ENCODE data around the gene KLHL21. TPM values are rescaled to one million over a fixed set of nuclear protein-coding genes. Genes with fewer than 3 reads are reported as not detected.
A peak's percentile ranks its signal among the peaks of the same experiment; 100 is the strongest.

The KLHL21 gene
- total RNA-seq, 2 donors from 2014 or later: 38.4 to 60.0 TPM

DNA sequence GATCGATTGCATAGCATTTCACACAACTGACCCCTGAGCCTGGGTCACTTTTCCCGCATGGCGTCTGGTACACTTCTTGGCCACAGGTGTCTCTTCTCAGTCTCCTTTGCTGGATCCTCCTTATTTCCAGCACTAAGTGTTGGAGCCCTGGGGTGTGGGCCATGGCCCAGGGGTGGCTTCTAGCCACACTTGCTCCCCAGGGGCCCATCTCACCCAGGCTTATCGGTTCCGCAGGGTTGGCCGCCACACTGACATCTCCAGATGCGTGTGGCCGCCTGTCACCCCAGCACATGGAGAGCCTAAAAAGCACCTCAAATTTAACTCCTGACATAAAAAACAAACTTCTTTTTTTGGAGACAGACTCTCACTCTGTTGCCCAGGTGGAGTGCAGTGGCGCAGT, 24.4 kb upstream of the KLHL21 start:
- Histone ChIP-seq H3K27ac (no peak overlapping the region), H3K4me1 (peaks cover 27% of the 10 kb centered on the region), H3K36me3 (replicated peaks in 1 of 2; ENCODE audit: insufficient read depth in 1 of 2, low read depth in 2 of 2) (no peaks in the 10 kb centered on the region), H3K9me3 (no peaks in the 10 kb centered on the region), H3K27me3 (no peaks in the 10 kb centered on the region), H3K4me3 (no peak overlapping the region)
- no peak for ATAC-seq
- DNase-seq: no peak
- WGBS, 2 donors: 87 to 95% methylated on average over 4 to 9 of the region's 9 CpGs
- intact Hi-C loops (cut with DNase I): no loop called here
- no peak for TF ChIP-seq CTCF (IDR thresholded peaks at IDR 0.05)
- TF ChIP-seq POLR2A (IDR thresholded peaks at IDR 0.05): no peak

DNA sequence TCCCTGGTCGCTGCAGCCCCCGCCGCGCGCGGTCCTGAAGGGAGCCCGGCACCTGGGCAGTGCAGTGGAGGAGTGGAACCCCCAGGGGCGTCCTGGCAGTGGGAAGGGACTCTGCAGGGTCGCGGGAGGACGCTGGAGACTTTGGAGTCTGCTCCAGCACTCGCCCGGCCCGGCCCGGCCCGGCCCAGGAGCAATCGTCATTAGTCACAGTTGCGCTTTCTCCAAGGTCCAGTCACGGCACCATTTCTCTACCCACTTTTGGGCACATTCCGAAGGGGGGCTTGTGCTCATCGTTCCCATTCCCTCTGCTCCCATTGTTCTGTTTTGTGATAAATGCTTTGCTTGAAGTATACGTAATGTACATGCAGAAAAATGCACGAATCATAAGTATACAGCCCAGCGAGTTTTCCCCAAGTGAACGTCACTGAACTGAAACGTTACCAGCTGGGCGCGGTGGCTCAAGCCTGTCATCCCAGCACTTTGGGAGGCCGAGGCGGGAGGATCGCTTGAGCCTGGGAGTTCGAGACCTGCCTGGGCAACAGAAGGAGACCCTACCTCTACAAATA, 23.0 kb upstream of the KLHL21 start:
- WGBS, 2 donors: 0 to 2% methylated on average over 19 to 30 of the region's 32 CpGs
- Histone ChIP-seq H3K9me3 (no peaks in the 10 kb centered on the region), H3K4me1 (peaks cover 27% of the 10 kb centered on the region), H3K4me3 (peak overlapping the region; percentile 27 to 51), H3K27ac (peak overlapping the region; percentile 65 to 87 (median 84)), H3K27me3 (no peaks in the 10 kb centered on the region), H3K36me3 (replicated peaks in 1 of 2; ENCODE audit: insufficient read depth in 1 of 2, low read depth in 2 of 2) (peaks cover 0 to 4% of the 10 kb centered on the region in 2 donors)
- intact Hi-C loops (cut with DNase I): no loop called here
- TF ChIP-seq POLR2A (IDR thresholded peaks at IDR 0.05) (peak in 1 of 3 donors; percentile 27), CTCF (IDR thresholded peaks at IDR 0.05) (no peak)
- peak; percentile 38 for ATAC-seq
- peak; percentile 31 to 41 (median 36) for DNase-seq

- DNase-seq (peak; percentile 86 to 89 (median 88)), ATAC-seq (peak; percentile 90)
- peak within 1 kb of the TSS; percentile 27 to 51 for H3K4me3 ChIP-seq
- H3K4me1 ChIP-seq: peaks cover 27% of the 10 kb centered on the region
- intact Hi-C loops (cut with DNase I): no loop called here
- H3K27me3 ChIP-seq: no peaks in the 10 kb centered on the region
- 2 to 20% methylated on average over 1 to 54 of the region's 73 CpGs for WGBS, 2 donors
- peaks cover 0 to 9% of the 10 kb centered on the region in 2 donors for H3K36me3 ChIP-seq (replicated peaks in 1 of 2; ENCODE audit: insufficient read depth in 1 of 2, low read depth in 2 of 2)
- TF ChIP-seq CTCF (IDR thresholded peaks at IDR 0.05) (peak in 1 of 7 experiments; percentile 6), POLR2A (IDR thresholded peaks at IDR 0.05) (peak in 2 of 3 donors; percentile 15 to 52)
- no peaks in the 10 kb centered on the region for H3K9me3 ChIP-seq
- H3K27ac ChIP-seq: peak within 1 kb of the TSS; percentile 65 to 87 (median 84)
Measured at GRCh38 chr1:6624710-6625583, 22.3 kb upstream of the KLHL21 start, which contains the start of gene THAP3. TSS of gene THAP3 (plus strand) at chr1:6624868. CDS start at chr1:6625219, 351 bp downstream.

DNA sequence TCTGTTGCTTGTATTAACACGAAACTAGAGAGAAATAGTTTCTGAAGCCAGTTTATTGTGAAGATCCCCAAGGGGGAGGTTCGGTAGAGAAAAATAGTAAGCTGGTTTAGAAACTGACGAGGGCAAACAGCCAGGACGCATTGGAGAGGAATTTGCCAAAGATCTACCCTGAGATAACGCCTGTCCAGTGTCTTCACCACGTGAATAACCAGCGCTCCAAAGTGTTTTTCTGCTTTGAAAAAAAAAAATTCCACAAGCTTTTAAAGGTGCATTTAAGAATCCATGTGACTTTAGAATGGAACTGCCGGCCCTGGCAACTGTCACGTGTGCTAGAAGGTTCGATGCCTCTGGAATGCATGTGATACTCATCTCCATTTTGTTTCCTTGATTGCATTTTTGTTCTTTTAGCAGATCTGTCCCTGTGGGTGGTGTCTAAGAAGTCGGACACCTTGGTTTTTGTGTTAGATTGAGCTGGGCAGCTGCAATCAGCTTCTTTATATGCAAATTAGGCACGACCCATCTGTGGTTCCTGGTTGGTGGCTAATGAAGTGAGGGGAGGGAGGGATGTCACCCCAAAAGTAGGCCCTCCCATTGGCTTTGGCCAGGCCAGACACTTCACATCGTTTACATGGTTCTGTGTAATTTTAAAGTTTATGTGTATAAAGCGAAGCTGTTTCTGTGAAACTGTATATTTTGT, 20.7 kb upstream of the KLHL21 start:
- Histone ChIP-seq H3K27ac (no peak overlapping the region), H3K27me3 (no peaks in the 10 kb centered on the region), H3K4me1 (peaks cover 27% of the 10 kb centered on the region), H3K36me3 (replicated peaks in 1 of 2; ENCODE audit: insufficient read depth in 1 of 2, low read depth in 2 of 2) (peaks cover 0 to 10% of the 10 kb centered on the region in 2 donors), H3K9me3 (no peaks in the 10 kb centered on the region), H3K4me3 (no peak overlapping the region)
- 81 to 84% methylated on average over 14 of the region's 14 CpGs for WGBS, 2 donors
- ATAC-seq (no peak), DNase-seq (no peak)
- intact Hi-C loops (cut with DNase I): no loop called here
- no peak for TF ChIP-seq POLR2A (IDR thresholded peaks at IDR 0.05)
- TF ChIP-seq CTCF (IDR thresholded peaks at IDR 0.05): no peak
